ENCODE data around the gene FOXK1.

FOXK1 gene

DNA sequence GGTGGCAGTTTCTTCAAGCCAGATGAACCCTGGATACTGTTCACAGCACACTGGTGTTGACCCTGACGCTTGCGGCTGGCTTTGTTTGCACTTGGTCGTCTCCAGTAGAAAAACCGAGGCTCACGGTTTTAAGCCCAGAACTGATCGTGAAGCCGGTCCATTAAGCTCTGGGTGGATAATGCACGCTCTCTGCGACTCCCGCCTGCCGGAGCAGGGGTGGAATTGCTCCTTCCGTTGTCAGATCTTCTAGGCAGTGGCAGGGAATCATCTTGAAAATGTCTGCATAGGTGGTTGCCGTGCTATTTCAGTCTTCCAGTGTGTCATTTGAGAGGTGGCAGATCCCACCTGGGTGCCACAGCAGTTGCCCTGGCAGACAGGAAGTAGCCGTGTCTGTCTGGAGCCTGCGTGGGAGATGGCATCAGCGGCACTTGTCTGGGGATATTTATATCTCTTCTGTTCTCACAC lies 57.5 kb downstream of the FOXK1 start:
- FAIRE-seq (no peak), DNase-seq (ENCODE audit: insufficient read length, low spot score) (no peak)

DNA sequence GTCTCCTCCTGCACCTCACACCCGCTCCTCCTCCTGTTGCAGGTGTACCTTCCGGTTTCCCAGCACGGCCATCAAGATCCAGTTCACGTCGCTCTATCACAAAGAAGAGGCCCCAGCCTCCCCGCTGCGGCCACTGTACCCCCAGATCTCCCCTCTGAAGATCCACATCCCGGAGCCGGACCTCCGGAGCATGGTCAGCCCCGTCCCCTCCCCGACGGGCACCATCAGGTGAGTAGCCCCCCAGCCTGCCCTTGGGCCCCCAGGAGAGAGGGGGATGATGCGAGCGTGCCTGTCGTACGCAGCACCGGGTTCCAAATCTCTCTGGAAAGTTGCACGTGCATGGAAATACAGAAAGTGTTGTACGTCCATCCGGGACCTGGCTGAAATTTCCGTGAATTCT lies 58.7 kb downstream of the FOXK1 start:
- DNase-seq (ENCODE audit: insufficient read length, low spot score): no peak
- FAIRE-seq: no peak

DNA sequence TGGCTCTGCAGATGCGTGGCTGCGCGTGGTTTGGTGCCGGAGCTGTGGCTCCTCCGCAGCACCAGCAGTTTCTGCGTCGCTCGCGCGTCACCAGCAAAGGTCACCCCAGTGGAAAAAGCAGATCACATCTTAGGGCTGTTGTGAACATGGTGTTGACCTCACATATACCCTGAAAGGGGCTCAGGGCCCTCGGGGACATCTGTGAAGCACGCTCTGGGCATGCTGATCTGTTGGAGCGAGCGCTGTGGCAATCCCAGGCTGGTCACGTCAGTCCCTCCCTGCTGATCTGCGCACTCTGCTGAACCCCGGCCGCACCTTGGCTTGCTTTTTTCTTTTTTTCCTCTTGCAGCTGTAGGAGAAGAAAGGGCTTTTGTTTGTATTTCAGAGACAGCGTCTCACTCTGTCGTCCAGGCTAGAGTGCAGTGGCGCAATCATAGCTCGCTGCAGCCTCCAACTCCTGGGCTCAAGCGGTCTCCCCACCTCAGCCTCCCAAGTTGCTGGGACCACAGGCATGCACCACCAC lies 60.0 kb downstream of the FOXK1 start:
- FAIRE-seq: no peak
- no peak for DNase-seq (ENCODE audit: insufficient read length, low spot score)

DNA sequence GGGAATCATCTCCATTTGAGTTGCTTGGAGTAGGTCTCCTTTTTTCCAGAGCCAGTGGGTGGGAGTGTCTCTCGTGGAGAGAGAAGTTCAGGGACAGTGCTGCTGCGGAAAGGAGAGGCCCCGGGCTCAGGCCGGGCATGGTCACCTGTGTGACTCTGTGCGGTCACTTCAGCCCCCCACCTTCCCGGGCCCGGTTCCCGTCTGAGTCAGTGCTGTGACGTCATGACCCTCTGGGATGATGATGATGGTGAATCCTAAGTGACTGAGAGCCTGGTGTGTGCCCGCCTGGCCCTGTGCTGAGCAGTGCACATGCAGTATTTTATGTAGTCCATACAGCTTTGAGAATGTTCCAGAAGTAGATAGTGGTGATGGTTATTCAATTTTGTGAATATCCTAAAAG lies 60.8 kb downstream of the FOXK1 start:
- FAIRE-seq: no peak
- no peak for DNase-seq (ENCODE audit: insufficient read length, low spot score)

DNA sequence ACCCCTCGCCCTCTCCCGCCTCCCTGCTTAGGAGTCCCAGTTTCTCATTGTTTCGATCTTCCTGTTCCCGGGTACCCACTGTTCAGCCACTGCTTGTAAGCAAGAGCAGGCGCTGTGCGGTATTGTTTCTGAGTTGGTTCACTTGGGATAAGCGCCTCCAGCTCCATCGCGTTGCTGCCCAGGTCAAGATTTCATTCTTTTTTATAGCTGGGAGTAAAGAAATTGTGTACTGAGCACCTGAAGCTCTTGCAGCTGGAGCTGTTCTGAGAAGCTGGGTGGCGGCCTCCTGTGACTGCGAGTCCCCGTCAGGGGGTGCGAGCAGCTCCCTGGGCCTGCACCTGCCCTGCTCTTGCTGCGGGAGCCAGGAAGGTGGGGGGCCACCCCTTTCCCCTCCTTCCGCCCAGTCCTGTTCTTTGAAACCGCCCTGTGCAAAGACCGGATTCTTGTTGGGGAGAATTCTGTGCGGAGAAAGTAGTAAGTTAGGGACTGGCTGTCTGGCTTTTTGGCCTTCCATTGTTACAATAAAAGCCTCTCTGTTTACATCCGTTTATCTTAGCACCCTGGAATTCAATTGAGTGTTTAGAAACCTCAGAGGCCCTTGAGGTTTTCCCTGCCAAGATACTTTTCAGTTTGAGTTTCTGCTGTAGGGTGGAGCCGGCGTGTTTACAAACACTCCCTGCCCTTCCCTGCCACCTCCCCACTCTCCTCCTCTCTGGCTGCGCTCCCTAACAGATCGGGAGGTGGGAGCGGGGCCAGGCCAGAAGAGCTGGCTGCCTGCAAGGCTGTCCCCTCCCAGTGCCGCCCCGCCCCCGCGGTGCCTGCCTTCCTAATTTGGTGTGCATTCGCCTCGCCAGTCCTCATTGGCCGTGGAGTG lies 62.5 kb downstream of the FOXK1 start:
- peak; percentile 94 for FAIRE-seq
- DNase-seq (ENCODE audit: insufficient read length, low spot score): peak; percentile 99

DNA sequence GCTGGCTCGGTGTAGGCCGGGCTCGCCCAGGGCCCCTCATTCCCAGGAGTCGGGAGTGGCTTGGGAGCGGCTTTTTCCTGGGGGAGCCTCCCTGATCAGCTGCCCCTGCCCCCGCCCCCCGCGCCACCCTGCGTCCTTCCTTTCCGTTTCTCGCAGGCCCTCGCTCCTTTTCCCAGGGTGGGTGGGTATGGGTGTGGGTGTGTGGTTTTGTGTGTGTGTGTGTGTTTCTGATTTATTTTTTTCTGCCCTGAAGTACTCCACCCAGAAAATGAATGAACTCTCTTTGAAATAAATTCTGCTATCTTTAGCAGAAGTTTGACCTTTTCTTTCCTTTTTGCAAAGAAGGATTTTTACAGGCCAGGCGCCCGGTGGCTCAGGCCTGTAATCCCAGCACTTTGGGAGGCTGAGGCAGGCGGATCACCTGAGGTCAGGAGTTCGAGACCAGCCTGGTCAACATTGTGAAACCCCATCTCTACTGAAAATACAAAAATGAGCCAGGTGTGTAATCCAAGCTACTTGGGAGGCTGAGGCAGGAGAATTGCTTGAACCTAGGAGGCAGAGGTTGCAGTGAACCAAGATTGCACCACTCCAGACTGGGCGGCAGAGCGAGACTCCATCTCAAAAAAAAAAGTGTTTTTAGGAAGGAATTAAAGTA lies 63.3 kb downstream of the FOXK1 start:
- DNase-seq (ENCODE audit: insufficient read length, low spot score): no peak
- FAIRE-seq: no peak

DNA sequence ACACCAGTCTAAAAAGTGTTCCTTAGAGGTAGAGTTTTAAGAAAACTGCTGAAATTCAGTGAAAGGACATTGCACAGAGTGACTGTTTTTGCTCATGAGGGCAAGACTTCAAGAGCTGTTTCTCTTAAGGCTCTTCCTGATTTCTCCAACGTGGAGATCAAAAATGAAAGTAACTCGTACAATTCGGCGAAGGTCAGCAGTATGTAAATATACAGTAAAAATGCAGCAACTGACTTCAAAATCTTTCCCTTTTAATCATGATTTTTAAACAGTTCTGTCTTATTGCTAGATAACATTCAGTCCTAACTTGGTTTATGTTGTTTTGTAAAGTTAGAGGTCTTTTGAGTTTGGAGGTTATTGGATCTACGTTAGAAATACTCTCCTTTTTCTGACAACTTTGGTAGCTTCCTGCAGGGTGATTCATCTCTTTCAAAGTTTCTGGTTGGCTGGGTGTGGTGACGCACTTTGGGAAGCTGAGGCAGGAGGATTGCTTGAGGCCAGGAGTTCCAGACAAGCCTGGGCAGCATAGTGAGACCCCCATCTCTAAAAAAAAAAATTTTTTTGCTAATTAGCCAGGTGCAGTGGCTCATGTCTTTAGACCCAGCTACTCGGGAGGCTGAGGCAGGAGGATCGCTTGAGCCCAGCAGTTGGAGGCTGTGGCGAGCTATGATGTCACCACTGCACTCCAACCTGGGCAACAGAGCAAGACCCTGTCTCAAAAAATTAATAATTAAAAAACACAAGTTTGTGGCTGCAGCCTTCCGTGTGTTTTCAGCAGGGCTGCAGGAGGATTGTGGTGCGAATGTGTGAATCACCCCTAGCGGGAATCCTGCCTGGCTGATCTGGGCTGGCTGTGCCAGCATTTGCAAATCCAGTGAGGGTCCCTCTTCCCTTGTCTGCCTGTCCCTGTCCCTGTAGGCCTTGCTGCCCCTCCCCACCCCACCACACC lies 64.2 kb downstream of the FOXK1 start:
- DNase-seq (ENCODE audit: insufficient read length, low spot score): no peak
- FAIRE-seq: no peak

DNA sequence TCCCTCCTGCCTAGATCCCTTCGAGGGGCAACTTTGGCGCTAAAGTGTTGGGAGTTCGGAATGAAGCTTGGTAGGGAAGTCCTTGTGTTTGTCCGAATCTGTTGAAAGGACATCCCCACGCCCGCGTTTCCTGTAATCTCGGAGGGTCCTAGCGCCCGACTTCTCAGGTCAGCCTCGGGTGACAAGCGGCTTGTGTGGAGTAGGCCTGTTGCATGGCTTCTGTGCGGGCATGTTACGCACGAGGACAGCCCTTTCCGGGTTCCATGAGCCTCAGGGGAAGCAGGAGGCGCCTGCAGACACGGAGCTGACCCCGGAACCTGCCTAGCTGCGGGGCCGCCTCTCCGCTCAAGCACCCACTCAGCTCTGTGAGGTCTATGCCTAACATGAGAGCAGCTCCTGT lies 64.9 kb downstream of the FOXK1 start:
- DNase-seq (ENCODE audit: insufficient read length, low spot score) (no peak), FAIRE-seq (no peak)

DNA sequence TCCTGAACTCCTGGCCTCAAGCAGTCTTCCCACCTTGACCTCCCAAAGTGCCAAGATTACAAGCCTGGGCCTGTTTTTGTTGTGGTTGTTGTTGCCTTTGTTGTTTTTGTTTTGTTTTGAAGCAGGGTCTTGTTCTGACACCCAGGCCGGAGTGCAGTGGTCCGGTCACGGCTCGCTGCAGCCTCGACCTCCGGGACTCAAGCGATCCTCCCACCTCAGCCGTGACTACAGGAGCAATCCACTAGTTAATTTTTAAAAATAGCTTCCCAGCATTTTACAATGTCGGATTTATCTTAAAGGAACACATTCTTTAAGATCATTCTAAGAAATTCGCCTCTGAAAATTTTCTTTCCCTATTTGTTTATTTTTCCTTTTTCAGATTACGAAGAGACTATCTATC lies 65.7 kb downstream of the FOXK1 start:
- DNase-seq (ENCODE audit: insufficient read length, low spot score) (no peak), FAIRE-seq (no peak)

DNA sequence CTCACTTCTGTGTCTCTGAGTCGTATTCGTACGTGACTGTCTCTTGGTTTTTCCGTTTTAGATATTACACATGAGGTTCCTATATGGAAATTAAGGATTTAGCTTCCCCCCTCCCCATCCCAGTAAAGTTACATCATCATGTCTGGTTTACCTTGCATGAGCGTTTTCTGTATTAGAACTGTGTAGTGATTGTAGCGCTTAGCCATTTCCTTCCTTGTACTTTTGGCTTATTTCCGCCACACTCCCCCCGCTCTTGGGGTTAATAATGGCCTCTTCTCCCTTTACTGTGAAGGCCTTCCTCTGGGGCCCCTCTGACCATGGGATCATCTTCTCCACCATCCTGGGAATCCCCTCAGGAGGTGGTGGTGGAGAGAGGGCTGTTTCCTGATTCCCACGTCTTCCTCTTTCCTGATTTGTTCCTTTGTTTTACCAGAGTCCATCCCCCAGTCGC lies 66.2 kb downstream of the FOXK1 start:
- FAIRE-seq (no peak), DNase-seq (ENCODE audit: insufficient read length, low spot score) (no peak)

DNA sequence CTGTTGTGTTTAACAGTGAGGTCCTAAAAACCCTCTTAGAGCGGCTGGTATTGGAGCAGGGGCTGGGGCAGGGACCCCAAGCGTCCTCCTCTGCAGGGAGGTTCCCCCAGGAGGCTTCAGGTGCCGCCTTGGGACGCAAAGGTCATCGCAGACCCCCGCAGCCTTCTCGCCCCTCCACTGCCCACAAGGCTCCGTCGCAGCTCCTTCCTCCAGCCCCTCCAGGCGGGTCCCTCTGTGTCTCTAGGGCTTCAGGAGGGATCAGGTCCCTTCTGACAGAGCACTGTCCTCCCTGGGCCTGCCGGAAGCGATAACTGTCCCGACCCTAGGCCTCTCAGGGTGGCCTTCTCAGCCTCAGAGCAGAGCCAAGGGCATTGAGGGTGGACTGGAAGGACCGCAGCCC lies 67.3 kb downstream of the FOXK1 start:
- DNase-seq (ENCODE audit: insufficient read length, low spot score) (no peak), FAIRE-seq (no peak)

DNA sequence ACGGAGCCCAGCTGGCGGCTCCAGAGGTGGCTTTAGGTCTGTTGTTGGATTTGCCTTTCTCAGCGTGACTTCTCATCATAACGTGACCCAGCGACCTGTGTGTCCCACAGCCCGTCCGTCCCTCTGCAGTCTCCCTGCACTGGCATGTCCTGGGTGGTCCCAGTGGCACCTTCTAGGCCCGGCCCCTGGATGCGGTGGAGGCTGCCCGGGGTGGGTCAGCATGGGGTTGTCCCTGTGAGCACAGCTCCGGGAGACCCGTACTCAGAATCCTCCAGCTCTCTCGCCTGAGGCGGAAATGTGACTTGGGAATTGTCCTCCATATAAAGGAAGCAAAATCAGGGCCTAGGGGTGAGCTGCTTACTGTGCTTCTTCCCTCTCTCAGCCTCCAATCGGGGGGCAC lies 67.7 kb downstream of the FOXK1 start:
- FAIRE-seq: no peak
- no peak for DNase-seq (ENCODE audit: insufficient read length, low spot score)

DNA sequence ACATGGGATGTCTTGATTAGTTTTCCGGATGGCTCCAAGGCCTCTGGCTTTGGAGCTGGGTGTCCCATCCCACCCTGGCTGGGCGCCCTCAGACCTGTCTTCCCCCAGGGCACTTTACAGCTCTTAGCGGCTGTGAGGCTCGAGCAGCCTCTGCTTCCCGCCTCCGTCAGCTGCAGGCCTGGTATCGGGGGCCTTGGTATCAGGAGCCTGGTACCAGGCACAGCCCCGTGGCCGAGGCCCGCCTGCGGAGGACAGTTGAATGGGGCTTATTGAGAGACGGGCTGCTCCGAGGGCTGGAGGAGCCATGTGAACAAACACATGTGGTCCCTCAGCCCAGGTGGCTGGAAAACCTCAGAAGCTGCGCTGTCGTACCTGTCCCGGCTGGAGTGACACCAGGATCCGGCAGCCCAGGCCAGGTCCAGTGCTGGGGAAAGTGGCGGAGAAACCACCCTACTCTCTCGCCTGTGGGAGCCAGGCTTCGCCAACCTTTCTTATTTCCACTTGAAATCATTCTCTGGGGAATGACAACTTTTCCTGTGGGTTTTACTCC lies 69.4 kb downstream of the FOXK1 start:
- no peak for FAIRE-seq
- no peak for DNase-seq (ENCODE audit: insufficient read length, low spot score)

DNA sequence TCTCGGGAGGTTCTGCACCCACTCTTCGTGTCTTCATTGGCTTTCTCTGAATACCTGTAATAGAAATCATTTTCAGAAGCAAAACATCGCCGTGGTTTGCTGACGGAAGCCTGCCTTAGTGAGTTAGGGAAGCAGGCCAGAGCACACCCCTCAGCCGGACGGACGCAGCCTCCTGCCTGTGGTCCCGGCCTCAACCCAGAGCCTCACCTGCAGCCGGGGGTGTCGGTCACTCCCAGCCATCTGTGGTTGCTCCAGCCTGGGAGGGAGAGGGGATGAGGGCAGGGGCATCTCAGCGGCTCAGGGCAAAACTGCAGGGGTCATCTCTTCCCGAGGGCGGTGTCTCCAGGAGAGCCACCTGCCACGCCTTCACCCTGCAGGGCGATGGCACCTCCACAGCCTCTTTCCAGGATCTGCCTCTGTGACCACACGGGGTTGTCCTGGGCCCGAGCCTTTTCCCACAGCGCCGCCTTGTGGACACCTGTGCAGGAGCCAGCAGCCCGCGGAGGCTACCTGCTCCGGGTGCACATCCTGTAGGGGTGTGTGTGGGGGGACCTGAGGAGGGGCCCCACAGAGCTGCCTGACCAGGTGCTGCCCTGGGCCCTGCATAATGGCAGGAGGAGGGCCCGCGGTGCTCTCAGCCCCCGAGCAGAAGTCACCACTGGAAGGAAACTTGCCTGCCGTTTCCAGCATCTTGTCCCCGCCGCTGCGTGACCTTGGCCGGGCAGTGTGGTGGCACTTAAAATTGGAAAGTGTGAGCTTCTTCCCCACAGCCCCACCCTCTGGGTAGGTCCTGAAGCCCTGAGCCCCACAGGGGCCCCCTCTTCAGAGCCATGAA lies 71.7 kb downstream of the FOXK1 start:
- DNase-seq (ENCODE audit: insufficient read length, low spot score): peak; percentile 92
- FAIRE-seq: peak; percentile 96

DNA sequence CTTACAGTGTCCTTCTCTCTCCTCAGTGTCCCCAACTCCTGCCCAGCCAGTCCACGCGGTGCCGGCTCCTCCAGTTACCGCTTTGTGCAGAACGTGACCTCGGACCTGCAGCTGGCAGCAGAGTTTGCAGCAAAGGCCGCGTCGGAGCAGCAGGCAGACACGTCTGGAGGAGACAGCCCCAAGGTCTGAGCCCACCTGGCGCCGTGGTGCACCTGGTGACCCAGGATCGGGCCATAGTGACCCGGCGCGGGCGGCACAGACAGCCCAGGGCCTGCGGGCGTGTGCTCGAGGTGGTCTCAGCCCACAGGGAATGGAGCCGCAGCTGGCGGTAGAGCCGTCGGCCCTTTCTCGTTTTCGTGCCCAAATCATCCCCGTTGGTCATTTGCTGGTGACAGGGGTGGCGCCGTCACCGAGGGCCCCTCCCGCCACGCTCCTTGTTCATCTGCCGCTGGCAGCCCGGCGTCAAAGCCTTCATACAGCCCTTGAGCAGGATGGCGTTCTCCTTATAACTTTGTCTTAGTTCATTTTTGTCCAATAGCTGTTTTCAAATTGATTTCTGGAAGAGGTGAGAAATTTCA lies 72.4 kb downstream of the FOXK1 start:
- peak; percentile 67 for FAIRE-seq

DNA sequence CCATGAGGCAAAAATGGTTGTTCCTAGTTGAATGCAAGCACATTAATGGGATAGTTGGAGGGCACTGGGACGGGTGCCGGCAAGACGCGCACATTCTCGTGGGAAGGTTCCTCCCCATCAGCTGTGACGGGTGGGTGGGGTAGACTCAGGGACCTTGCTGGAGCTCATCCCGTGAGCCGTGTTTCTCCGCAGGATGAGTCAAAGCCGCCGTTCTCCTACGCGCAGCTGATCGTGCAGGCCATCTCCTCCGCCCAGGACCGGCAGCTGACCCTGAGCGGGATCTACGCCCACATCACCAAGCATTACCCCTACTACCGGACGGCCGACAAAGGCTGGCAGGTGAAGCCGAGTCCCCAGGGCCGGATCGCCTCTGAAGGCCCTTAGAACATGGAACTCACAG lies 73.0 kb downstream of the FOXK1 start:
- FAIRE-seq (no peak), DNase-seq (ENCODE audit: insufficient read length, low spot score) (no peak)

More for the DNA sequence above, 72.4 kb downstream of the FOXK1 start:
- no peak for DNase-seq (ENCODE audit: insufficient read length, low spot score)

DNA sequence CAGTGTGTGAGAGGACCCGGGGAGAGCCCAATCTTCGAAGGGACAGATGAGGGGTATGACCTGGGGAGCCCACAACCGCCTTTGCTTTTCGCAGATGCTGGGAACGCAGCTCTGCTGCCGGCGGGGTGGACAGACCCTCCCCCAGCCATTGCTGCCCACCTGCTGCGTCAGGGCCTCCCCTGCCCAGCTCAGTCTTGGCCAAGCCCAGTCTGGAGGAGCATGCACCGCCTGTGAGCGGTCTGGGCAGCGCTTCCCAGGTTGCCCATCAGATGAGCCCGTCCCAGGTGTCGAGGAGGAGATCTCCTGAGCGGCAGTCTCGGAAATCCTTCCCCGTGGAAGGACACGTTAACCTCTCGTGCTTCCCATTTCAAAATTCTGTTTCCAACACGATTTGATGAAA lies 76.0 kb downstream of the FOXK1 start:
- DNase-seq (ENCODE audit: insufficient read length, low spot score) (no peak), FAIRE-seq (no peak)

DNA sequence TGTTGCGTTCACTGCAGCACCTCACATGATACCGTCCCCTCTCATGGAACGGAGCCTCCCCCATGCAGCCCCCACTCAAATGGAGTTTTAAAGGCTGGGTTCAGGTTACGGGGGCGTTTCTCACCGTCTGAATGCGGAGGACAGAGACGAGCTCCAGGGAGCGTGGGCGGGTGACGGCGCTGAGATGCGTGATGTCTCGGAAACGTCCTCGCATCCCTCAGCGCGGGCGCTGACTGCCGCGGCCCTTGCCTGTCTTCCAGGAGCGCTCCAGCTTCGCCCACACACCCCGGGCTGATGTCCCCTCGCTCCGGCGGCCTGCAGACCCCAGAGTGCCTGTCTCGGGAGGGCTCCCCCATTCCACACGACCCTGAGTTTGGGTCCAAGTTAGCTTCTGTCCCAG lies 76.7 kb downstream of the FOXK1 start:
- FAIRE-seq (no peak), DNase-seq (ENCODE audit: insufficient read length, low spot score) (no peak)

DNA sequence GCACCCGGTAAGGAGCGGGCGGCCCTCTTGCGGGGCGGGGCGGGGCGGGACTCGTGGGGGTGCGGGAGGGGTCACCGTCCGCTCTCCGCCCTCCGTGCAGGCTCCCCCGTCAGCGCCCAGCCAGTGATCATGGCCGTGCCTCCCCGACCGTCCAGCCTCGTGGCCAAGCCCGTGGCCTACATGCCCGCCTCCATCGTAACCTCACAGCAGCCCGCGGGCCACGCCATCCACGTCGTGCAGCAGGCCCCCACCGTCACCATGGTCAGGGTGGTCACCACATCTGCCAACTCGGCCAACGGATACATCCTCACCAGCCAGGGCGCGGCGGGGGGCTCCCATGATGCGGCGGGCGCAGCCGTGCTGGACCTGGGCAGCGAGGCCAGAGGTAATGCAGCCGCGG lies 77.1 kb downstream of the FOXK1 start:
- DNase-seq (ENCODE audit: insufficient read length, low spot score): no peak
- FAIRE-seq: peak; percentile 66
